ENCODE results near the gene RFC4.

DNA sequence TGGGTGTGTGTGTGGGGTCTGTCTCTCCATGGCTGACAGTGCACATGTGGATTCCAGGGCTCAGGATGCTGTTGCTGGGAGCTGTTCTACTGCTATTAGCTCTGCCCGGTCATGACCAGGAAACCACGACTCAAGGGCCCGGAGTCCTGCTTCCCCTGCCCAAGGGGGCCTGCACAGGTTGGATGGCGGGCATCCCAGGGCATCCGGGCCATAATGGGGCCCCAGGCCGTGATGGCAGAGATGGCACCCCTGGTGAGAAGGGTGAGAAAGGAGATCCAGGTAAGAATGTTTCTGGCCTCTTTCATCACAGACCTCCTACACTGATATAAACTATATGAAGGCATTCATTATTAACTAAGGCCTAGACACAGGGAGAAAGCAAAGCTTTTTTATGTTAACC is 46.7 kb upstream of the RFC4 start:
- TF ChIP-seq, protein P1, sequence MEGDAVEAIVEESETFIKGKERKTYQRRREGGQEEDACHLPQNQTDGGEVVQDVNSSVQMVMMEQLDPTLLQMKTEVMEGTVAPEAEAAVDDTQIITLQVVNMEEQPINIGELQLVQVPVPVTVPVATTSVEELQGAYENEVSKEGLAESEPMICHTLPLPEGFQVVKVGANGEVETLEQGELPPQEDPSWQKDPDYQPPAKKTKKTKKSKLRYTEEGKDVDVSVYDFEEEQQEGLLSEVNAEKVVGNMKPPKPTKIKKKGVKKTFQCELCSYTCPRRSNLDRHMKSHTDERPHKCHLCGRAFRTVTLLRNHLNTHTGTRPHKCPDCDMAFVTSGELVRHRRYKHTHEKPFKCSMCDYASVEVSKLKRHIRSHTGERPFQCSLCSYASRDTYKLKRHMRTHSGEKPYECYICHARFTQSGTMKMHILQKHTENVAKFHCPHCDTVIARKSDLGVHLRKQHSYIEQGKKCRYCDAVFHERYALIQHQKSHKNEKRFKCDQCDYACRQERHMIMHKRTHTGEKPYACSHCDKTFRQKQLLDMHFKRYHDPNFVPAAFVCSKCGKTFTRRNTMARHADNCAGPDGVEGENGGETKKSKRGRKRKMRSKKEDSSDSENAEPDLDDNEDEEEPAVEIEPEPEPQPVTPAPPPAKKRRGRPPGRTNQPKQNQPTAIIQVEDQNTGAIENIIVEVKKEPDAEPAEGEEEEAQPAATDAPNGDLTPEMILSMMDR (IDR thresholded peaks at IDR 0.05): no peak
- TF ChIP-seq POLR2A (IDR thresholded peaks at IDR 0.05): no peak

Measured in Peyer's patch (tissue), 4 donors.